SU-DHL-6 (cell line): ENCODE measurements around the gene ARAP1.

Experiments
- EZH2phosphoT487 ChIP-seq: fragments of 200-600 bp; sonication (generic), shearing (Covaris generic); conservative IDR thresholded peaks from 2 replicates; pipeline ENCODE4 v1.6.1; 2018; ENCODE audit warnings: mild to moderate bottlenecking, antibody characterized with exemption, low read length, moderate library complexity, mixed read lengths
- TF ChIP-seq, protein P1 (sequence below): fragments of 200-600 bp; sonication (generic); IDR thresholded peaks from one replicate; pipeline ENCODE4 v1.5.1; 2017; ENCODE audit warnings: antibody characterized with exemption, mild to moderate bottlenecking, low read length, moderate library complexity; ENCODE audit not compliant: insufficient read depth, poor library complexity, severe bottlenecking

- TF ChIP-seq, protein P1, sequence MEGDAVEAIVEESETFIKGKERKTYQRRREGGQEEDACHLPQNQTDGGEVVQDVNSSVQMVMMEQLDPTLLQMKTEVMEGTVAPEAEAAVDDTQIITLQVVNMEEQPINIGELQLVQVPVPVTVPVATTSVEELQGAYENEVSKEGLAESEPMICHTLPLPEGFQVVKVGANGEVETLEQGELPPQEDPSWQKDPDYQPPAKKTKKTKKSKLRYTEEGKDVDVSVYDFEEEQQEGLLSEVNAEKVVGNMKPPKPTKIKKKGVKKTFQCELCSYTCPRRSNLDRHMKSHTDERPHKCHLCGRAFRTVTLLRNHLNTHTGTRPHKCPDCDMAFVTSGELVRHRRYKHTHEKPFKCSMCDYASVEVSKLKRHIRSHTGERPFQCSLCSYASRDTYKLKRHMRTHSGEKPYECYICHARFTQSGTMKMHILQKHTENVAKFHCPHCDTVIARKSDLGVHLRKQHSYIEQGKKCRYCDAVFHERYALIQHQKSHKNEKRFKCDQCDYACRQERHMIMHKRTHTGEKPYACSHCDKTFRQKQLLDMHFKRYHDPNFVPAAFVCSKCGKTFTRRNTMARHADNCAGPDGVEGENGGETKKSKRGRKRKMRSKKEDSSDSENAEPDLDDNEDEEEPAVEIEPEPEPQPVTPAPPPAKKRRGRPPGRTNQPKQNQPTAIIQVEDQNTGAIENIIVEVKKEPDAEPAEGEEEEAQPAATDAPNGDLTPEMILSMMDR, result no peak
- TF ChIP-seq EZH2phosphoT487, result no peak
These were observed 62.0 kb downstream of the ARAP1 start for GRCh38 chr11:72690166-72690565.
